Measurements from ENCODE around the gene RXRB.

The RXRB gene

GRCh38 chr6:33211666-33212422, 11.4 kb upstream of the RXRB start:
- no peak for DNase-seq

- DNase-seq = no peak
Observed at GRCh38 chr6:33211136-33211535, 10.7 kb upstream of the RXRB start.

DNA sequence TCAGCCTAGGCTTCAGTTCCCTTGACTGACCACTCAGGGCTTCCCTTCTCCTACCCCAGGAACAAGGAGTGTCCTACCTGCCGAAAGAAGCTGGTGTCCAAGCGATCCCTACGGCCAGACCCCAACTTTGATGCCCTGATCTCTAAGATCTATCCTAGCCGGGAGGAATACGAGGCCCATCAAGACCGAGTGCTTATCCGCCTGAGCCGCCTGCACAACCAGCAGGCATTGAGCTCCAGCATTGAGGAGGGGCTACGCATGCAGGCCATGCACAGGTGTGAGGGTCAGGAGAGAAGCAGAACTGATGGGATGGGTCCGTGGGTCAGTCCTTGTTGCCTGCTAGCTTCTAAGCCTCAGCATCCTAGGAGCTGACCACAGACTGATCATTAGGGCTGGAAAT, 9.4 kb upstream of the RXRB start:
- no peak for DNase-seq

DNA sequence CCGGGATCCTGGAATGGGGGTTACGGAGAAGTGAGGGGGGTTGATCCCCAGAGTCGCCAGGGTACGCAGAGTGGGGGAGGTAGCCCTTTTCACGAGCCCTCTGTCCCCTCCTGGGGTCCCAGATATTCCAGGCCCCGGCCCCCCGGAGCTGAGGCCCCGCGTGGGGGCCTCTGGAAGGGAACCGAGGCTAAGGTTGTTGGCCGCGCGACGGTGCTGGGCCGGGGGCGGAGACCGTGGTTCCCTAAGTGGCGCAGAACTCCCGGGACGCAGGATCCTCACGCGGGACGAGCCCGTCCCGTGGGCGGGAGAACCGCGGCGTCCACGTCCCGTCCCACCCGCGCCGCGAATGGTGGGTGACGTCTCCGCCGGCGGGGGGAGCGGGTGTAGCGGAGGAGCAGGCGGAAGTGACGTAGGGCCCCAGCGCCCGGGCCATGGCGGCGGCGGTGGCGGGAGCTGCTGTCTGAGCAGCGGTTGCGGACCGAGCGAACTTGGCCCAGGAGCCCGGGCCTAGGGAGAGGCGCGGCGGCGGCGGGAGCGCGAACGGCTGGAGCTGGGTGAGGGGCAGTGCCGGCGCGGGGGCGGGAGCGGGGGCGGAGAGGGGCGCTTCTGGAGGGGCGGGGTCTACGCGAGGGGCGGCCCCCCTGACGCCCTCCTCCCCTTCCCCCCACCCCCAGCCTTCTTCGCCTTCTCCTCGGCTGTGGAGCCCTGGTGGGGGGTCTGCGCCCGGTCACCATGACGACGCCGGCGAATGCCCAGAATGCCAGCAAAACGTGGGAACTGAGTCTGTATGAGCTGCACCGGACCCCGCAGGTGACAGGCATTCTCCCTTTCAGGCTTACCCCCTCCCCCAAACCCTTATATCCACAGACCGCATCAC, 7.9 kb upstream of the RXRB start, which contains the start of gene RING1:
Gene RING1, plus strand, starts transcription at position 410 of the 877 bp plus-strand sequence. Its CDS starts 323 bp downstream, at position 733.
- DNase-seq = peak; percentile 86

DNA sequence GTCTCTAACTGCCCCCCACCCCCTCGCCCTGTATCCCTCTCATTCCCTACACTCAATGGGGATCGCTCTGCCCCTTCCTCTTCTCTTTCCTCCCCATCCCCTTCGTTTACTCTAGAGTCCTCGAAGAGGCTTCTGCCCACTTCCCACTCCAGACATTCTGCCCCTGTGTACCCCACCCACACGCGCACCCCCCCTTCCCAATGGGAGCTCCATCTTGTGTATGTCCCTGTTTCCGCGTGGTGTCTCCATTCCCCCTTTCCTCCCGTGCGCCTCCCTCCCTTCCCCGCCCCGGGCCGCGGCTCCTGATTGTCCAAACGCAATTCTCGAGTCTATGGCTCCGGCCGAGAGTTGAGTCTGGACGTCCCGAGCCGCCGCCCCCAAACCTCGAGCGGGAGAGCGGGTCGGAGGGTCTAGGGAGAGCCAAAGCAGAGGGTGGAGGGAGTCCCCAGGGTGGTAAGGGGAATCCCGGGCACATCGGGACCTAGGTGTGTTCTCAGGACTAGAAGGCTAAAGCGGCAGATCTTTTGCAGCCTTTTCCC, 7.2 kb upstream of the RXRB start:
- DNase-seq = peak; percentile 69

DNA sequence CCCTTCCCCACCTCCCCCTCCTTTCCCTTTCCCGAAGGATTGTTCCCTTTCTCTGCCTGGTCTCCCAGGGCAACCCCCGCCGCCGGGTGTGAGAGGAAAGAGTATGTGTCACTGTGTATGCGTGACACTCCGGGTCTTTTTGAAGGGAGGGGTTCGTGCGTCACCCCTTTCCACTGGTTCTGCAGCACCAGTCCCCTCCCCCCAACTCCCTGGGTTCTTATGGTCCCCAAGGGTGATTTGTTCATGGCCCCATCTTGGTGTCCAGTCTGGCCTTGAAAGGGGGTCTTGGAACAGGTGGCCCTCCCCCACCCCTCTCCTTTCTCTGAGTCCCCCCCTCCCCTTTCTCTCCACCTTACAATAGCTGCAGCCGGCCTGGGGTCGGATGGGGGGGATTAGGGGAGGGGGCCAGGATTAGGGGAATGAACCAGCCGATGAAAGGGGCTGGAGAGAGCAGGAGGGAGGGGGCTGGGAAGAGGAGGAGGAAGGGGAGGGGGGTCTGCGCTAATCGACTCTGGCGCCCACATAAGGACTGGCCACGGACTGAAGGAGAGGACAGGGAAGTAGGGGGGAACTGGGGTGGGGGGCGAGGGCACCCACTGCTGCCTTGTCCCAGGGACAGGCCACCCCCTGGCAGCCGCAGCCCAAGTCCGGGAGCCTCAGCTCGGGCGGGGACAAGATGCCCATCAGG, 6.5 kb upstream of the RXRB start:
- peak; percentile 59 for DNase-seq

DNA sequence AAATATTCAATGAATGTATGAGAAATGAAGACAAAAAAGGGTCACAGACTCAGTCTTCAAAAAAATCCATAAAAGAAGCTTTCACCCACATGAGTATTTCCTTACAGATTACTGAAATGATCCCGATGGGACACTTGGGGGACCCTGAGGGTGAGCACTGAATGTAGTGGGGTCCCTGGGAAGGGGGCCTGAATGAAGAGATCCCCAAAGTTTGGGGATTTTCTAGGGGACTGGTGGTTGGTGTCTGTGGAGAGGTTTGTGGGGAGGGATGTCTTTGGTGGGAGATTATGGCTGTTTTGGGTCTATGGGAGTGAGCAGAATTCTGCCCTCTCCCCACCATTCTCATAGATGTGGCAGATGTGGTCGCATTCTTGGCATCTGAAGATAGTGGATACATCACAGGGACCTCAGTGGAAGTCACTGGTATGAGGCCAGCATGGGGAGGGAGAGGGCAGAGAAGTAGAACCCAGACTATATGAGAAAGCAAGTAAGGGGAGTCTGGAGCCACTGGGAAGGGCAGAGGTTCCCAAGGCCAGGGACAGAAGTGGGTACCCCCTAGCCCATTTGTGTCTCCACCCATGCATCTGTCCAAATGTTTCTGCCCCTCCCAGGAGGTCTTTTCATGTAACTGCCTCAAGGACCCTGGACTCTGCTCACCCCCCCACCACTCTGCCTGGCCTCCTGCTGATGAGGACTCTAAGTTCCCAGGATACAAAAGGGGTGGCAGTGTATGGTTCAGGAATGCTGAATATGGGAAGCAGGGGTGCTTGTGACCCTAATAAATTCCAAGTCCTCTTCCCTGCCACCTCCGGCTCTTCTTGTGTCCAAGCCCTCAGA, 5.8 kb upstream of the RXRB start:
- DNase-seq = no peak

DNA sequence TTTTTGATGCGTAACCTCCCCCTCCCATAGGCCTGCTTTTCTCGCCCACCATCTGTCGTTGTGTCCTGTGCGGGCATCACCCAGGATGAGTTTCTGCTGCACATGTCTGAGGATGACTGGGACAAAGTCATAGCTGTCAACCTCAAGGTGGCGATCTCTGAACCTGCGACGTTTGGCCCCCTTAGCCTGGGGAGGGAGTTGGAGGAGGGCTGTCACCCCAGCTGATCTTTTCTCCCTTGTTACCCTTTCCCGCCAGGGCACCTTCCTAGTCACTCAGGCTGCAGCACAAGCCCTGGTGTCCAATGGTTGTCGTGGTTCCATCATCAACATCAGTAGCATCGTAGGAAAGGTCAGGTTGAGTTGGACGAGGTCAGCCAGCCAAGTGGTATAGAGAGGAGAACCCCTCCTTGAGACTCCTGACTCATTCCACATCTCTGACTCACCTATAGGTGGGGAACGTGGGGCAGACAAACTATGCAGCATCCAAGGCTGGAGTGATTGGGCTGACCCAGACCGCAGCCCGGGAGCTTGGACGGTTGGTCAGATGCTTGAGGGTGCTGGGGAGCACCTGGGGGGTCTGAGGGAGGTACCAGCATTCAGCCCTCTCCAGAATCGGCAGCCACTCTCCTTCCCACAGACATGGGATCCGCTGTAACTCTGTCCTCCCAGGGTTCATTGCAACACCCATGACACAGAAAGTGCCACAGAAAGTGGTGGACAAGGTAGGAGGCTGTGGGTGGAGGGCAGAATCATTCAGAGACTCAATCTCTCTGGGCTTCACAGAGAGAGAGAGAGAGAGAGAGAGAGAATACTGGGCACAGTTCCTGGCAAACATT, 4.9 kb upstream of the RXRB start:
- DNase-seq = no peak

- DNase-seq = peak; percentile 97
Observed at GRCh38 chr6:33204415-33205190, 4.1 kb upstream of the RXRB start, which contains the start of gene HSD17B8. Gene HSD17B8, plus strand, starts transcription at chr6:33204655. Its CDS starts 14 bp downstream, at chr6:33204669.

GRCh38 chr6:33204165-33204414, 3.6 kb upstream of the RXRB start:
- DNase-seq = no peak

- no peak for DNase-seq
Observed at GRCh38 chr6:33203443-33204164, 3.1 kb upstream of the RXRB start.

DNA sequence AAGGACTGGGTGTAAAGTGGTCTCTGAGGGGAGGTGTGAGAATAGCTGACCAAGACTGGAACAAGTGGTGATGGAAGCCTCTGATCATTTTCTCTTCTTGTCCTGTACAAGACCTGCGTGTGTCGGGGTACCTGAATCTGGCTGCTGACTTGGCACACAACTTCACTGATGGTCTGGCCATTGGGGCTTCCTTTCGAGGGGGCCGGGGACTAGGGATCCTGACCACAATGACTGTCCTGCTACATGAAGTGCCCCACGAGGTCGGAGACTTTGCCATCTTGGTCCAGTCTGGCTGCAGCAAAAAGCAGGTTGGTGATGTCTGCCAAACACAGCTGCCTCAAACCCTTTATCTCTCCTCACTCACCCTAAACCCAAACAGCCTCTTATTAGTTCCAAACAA, 2.3 kb upstream of the RXRB start:
- DNase-seq = no peak

DNA sequence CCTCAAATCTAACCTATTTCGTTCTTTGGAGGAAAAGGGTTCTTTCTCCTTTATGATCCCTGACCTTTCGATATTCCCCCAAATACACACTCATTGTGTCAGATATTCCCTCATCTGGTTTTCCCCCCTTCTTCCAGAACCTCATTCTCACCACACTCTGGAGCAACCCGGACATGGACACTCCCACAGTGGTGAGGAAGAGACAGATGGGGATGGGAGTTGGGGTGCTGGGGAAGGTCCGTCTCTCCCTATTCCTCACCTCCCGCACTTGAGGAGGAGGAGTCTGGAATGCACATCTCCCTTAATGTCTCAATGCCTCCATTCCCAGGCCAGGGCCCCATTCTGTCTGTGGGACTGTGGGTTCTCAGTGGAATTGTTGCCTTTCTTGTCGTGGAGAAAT, 1.5 kb upstream of the RXRB start:
- DNase-seq = no peak

GRCh38 chr6:33201147-33201545, 681 bp upstream of the RXRB start:
- DNase-seq = no peak

DNA sequence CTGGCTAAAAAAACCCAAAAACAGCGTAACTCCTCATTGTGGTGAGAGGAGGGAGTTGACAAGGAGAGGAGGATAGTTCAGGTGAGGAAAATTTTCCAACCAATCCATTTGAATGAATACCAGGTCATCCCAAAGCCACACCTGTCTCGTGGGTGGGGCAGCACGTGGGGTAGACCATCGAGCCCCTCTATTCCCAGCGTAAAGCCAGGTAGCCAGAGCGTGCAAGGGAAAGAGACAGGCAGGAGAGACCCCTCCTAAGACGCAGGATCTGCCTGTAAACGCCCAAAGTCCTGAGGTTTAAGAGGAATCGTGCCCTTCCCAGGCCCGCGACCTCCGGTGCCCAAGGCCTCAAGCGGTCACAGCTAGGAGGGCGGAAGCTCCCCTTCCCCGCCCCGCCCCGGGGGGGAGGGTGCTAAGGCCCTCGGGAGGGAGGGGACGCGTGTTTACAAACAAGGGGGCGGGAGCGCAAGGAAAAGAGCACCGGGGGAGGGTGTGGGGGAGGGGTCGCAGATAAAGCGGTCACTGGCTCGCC, 712 bp downstream of the RXRB start:
- DNase-seq = peak; percentile 89

- DNase-seq = no peak
Observed at GRCh38 chr6:33198853-33199436, 1.5 kb downstream of the RXRB start.

GRCh38 chr6:33198159-33198852, 2.2 kb downstream of the RXRB start:
- DNase-seq = no peak

DNA sequence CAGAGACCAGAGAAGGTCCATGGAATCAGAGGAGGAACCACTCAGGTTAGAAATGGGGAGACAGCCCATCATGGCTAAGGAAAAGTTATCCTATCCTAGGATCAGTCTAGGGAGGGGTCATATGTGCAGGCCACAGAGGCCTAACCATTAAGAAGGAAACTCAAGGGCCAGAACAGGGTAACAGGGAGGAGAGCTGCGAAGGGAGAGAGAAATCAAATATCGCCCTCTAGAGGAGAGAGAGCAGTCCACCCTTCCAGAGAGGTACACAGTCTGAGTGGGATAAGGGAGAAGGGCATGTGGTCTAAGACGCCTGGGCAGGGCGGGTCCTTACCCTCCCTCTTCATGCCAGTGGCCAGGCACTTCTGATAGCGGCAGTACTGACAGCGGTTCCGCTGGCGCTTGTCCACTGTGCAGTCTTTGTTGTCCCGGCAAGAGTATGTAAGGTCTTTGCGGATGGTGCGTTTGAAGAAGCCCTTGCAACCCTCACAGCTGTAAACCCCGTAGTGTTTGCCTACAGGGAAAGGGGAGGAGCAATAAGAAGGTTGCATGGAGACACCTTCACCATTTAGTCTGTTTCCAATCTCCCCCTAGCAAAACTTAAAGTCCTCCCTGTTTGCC, 2.9 kb downstream of the RXRB start:
- DNase-seq = peak; percentile 75

All from NCI-H69 (cell line).